ENCODE measurements around the gene CNOT3.

- TF ChIP-seq CTCF (IDR thresholded peaks at IDR 0.05) (no peak), ZFX (IDR thresholded peaks at IDR 0.05; ENCODE audit: borderline replicate concordance) (no peak)
Measured at GRCh38 chr19:54162884-54163283, 25.3 kb downstream of the CNOT3 start.
